MM.1S (cell line): ENCODE results near the gene TOM1.
A peak's percentile ranks its signal among the peaks of the same experiment; 100 is the strongest.

Source experiments
- DNase-seq: peaks from one replicate; pipeline ENCODE4 v3.0.0-alpha.2; 2015
- H2AFZ ChIP-seq: fragments of 300-600 bp; sonication (generic); 2 replicates; pipeline ENCODE4 v1.6.0; 2016; ENCODE audit warnings: antibody characterized with exemption, low read length
- H3F3A ChIP-seq: fragments of 300-600 bp; sonication (generic); 2 replicates; pipeline ENCODE4 v1.6.1; 2016; ENCODE audit warnings: mild to moderate bottlenecking, antibody characterized with exemption, low read length, moderate library complexity, mixed read lengths; ENCODE audit not compliant: insufficient read depth
- H3K27ac ChIP-seq: fragments of 300-600 bp; sonication (generic); 2 replicates; pipeline ENCODE4 v1.5.1; 2016; ENCODE audit warnings: mild to moderate bottlenecking, low read length
- H3K27me3 ChIP-seq: fragments of 300-600 bp; sonication (generic); replicated peaks from 2 replicates; pipeline ENCODE4 v1.6.0; 2016; ENCODE audit warnings: low read length; ENCODE audit not compliant: insufficient read depth
- H3K36me3 ChIP-seq: fragments of 300-600 bp; sonication (generic); replicated peaks from 2 replicates; pipeline ENCODE4 v1.6.1; 2016; ENCODE audit warnings: mild to moderate bottlenecking, low read length, mixed read lengths; ENCODE audit not compliant: insufficient read depth
- H3K4me1 ChIP-seq: fragments of 300-600 bp; sonication (generic); 2 replicates; pipeline ENCODE4 v1.6.1; 2016; ENCODE audit warnings: low read length, mixed read lengths
- H3K4me2 ChIP-seq: fragments of 300-600 bp; sonication (generic); 2 replicates; pipeline ENCODE4 v1.6.0; 2016; ENCODE audit warnings: low read depth, low read length
- H3K4me3 ChIP-seq: fragments of 300-600 bp; sonication (generic); 2 replicates; pipeline ENCODE4 v1.5.1; 2016; ENCODE audit warnings: low read length, mixed read lengths
- H3K79me2 ChIP-seq: fragments of 300-600 bp; sonication (generic); 2 replicates; pipeline ENCODE4 v1.6.1; 2016; ENCODE audit warnings: mixed run types, low read length, mixed read lengths
- H3K9ac ChIP-seq: fragments of 300-600 bp; sonication (generic); 2 replicates; pipeline ENCODE4 v1.6.1; 2016; ENCODE audit warnings: low read length, mixed read lengths
- H3K9me2 ChIP-seq: fragments of 300-600 bp; sonication (generic); replicated peaks from 2 replicates; pipeline ENCODE4 v1.6.1; 2016; ENCODE audit warnings: mild to moderate bottlenecking, low read length, mixed read lengths; ENCODE audit not compliant: insufficient read depth
- H3K9me3 ChIP-seq: fragments of 300-600 bp; sonication (generic); replicated peaks from 2 replicates; pipeline ENCODE4 v1.6.1; 2016; ENCODE audit warnings: mild to moderate bottlenecking, low read length, mixed read lengths; ENCODE audit not compliant: insufficient read depth
- H4K20me1 ChIP-seq: fragments of 300-600 bp; sonication (generic); 2 replicates; pipeline ENCODE4 v1.6.1; 2016; ENCODE audit warnings: mild to moderate bottlenecking, low read length, moderate library complexity, mixed read lengths; ENCODE audit not compliant: insufficient read depth
- EZH2 ChIP-seq: fragments of 300-600 bp; sonication (generic); optimal IDR thresholded peaks from 2 replicates; pipeline ENCODE3; 2017; ENCODE audit warnings: low read depth, mild to moderate bottlenecking, antibody characterized with exemption, low read length, mixed read lengths
- EZH2phosphoT487 ChIP-seq: fragments of 300-600 bp; sonication (generic); IDR thresholded peaks from 2 replicates; pipeline ENCODE4 v1.6.1; 2018; ENCODE audit warnings: antibody characterized with exemption, low read length
- TF ChIP-seq, protein P1 (sequence below): fragments of 300-600 bp; sonication (generic); IDR thresholded peaks from 2 replicates; pipeline ENCODE4 v1.5.1; 2016; ENCODE audit warnings: antibody characterized with exemption, low read length, mixed read lengths

TOM1 gene

DNA sequence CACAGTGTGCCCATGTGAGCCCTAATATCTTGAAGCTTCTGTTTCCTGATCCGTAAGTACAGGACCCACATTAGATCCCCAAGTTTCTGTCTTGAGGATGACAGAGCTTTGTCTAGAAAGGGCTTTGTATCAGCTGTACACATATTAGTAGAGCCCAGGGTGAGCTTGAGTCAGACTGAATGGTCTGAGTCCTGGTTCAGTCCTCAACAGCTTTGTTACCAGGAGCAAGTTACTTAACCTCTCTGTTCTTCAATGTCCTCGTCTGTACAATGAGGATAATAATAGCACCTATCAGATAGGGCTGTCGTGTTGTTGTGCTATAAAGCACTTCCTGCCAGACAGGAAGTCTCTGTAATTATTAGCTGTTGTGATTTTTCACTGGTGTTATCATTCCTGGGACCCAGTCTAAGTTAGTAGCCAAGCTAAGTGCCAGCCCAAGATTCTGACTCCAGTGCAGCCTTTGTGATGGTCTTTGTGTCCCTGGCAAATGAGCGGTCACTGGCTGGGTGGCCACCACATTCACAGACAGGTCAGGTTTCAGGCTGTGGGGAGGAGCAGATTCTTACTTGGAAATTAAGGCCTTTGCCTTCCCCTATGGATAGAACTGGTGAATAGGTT is 6.8 kb downstream of the TOM1 start:
- DNase-seq, result no peak
- H3K4me3 ChIP-seq, result no peak overlapping the region
- no peaks in the 10 kb centered on the region for H3K9me3 ChIP-seq
- H3K4me2 ChIP-seq, result peak overlapping the region; percentile 15; the same call in 1 of the 2 replicates
- 0 out of 2 replicates have a peak, but pooled peaks cover 2% of the 10 kb centered on the region for H4K20me1 ChIP-seq
- H3K27me3 ChIP-seq, result no peaks in the 10 kb centered on the region
- TF ChIP-seq EZH2 (no peak), EZH2phosphoT487 (no peak)
- no peaks in the 10 kb centered on the region for H3K9me2 ChIP-seq
- no peak overlapping the region for H3K9ac ChIP-seq
- H3K27ac ChIP-seq, result no peak overlapping the region
- peaks cover 50% of the 10 kb centered on the region for H3K4me1 ChIP-seq
- no peaks in the 10 kb centered on the region for H3K36me3 ChIP-seq
- H2AFZ ChIP-seq, result no peak overlapping the region
- H3K79me2 ChIP-seq, result peaks cover 57% of the 10 kb centered on the region
- H3F3A ChIP-seq, result peaks cover 40% of the 10 kb centered on the region

GRCh38 chr22:35307372-35307771 is 7.7 kb downstream of the TOM1 start:
- H3K27me3 ChIP-seq, result no peaks in the 10 kb centered on the region
- no peak overlapping the region for H2AFZ ChIP-seq
- H3K4me1 ChIP-seq, result peaks cover 57% of the 10 kb centered on the region
- no peak overlapping the region for H3K4me3 ChIP-seq
- no peak overlapping the region for H3K4me2 ChIP-seq
- H4K20me1 ChIP-seq, result 0 out of 2 replicates have a peak, but pooled peaks cover 5% of the 10 kb centered on the region
- no peak overlapping the region for H3K9ac ChIP-seq
- no peak for DNase-seq
- H3K79me2 ChIP-seq, result peaks cover 55% of the 10 kb centered on the region
- peaks cover 44% of the 10 kb centered on the region for H3F3A ChIP-seq
- H3K36me3 ChIP-seq, result no peaks in the 10 kb centered on the region
- TF ChIP-seq, protein P1, sequence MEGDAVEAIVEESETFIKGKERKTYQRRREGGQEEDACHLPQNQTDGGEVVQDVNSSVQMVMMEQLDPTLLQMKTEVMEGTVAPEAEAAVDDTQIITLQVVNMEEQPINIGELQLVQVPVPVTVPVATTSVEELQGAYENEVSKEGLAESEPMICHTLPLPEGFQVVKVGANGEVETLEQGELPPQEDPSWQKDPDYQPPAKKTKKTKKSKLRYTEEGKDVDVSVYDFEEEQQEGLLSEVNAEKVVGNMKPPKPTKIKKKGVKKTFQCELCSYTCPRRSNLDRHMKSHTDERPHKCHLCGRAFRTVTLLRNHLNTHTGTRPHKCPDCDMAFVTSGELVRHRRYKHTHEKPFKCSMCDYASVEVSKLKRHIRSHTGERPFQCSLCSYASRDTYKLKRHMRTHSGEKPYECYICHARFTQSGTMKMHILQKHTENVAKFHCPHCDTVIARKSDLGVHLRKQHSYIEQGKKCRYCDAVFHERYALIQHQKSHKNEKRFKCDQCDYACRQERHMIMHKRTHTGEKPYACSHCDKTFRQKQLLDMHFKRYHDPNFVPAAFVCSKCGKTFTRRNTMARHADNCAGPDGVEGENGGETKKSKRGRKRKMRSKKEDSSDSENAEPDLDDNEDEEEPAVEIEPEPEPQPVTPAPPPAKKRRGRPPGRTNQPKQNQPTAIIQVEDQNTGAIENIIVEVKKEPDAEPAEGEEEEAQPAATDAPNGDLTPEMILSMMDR, result no peak
- no peak for TF ChIP-seq EZH2
- no peak for TF ChIP-seq EZH2phosphoT487
- no peaks in the 10 kb centered on the region for H3K9me3 ChIP-seq
- no peak overlapping the region for H3K27ac ChIP-seq
- no peaks in the 10 kb centered on the region for H3K9me2 ChIP-seq

- Histone ChIP-seq H3K4me2 (peak overlapping the region; percentile 6; the same call in 1 of the 2 replicates), H4K20me1 (0 out of 2 replicates have a peak, but pooled peaks cover 5% of the 10 kb centered on the region), H3K9me3 (no peaks in the 10 kb centered on the region), H3K4me3 (no peak overlapping the region), H2AFZ (no peak overlapping the region), H3F3A (peaks cover 44% of the 10 kb centered on the region), H3K4me1 (peaks cover 62% of the 10 kb centered on the region), H3K9ac (no peak overlapping the region), H3K79me2 (peaks cover 55% of the 10 kb centered on the region), H3K36me3 (no peaks in the 10 kb centered on the region), H3K27me3 (no peaks in the 10 kb centered on the region), H3K27ac (peak overlapping the region; percentile 85; the same call in 1 of the 2 replicates), H3K9me2 (no peaks in the 10 kb centered on the region)
- peak; percentile 13 for DNase-seq
- TF ChIP-seq EZH2, result no peak
- TF ChIP-seq, protein P1, result no peak
- TF ChIP-seq EZH2phosphoT487, result no peak
Observed at GRCh38 chr22:35307892-35308291, 8.2 kb downstream of the TOM1 start.
